Neural cell (in vitro differentiated cells): Measurements from ENCODE around the gene MFSD6L. TPM values are rescaled to one million over a fixed set of nuclear protein-coding genes. Genes with fewer than 3 reads are reported as not detected.
"Not testable (repeated sequence)": the region's sequence is repeated elsewhere in the genome, so short reads cannot be mapped to it uniquely, and the experiment has no call there.

ENCODE experiments used
- H2AFZ ChIP-seq: fragments of 200-600, 300-800 bp; sonication (generic), shearing (Covaris generic); 2 replicates; pipeline ENCODE4 v1.6.0; 2014; ENCODE audit warnings: low read depth, mild to moderate bottlenecking, antibody characterized with exemption, low read length, moderate library complexity
- H3F3A ChIP-seq: fragments of 200-600 bp; shearing (Covaris generic); 2 replicates; pipeline ENCODE4 v1.6.1; 2016; ENCODE audit warnings: mild to moderate bottlenecking, moderate library complexity, mixed read lengths, antibody characterized with exemption, low read length; ENCODE audit not compliant: insufficient read depth, poor library complexity, severe bottlenecking
- H3K27ac ChIP-seq: fragments of 200-600, 300-800 bp; sonication (generic), shearing (Covaris generic); 2 replicates; pipeline ENCODE4 v1.5.1; 2014; ENCODE audit warnings: mild to moderate bottlenecking, low read length, moderate library complexity
- H3K27me3 ChIP-seq: fragments of 300-800, 200-600 bp; sonication (generic), shearing (Covaris generic); 2 replicates; pipeline ENCODE4 v1.6.0; 2014; ENCODE audit warnings: mild to moderate bottlenecking, low read depth, low read length, moderate library complexity; ENCODE audit not compliant: insufficient read depth
- H3K36me3 ChIP-seq: fragments of 300-800, 200-600 bp; sonication (generic), shearing (Covaris generic); 2 replicates; pipeline ENCODE4 v1.5.1; 2014; ENCODE audit warnings: mild to moderate bottlenecking, antibody characterized with exemption, low read length, moderate library complexity; ENCODE audit not compliant: insufficient read depth
- H3K4me2 ChIP-seq: fragments of 300-800, 200-600 bp; sonication (generic), shearing (Covaris generic); 2 replicates; pipeline ENCODE4 v1.6.0; 2014; ENCODE audit warnings: mild to moderate bottlenecking, low read length
- H3K4me3 ChIP-seq: fragments of 300-800, 200-600 bp; sonication (generic), shearing (Covaris generic); 2 replicates; pipeline ENCODE4 v1.5.1; 2014; ENCODE audit warnings: mild to moderate bottlenecking, low read length, moderate library complexity
- H3K79me2 ChIP-seq: fragments of 200-600 bp; shearing (Covaris generic); replicated peaks from 2 replicates; pipeline ENCODE4 v1.6.0; 2014; ENCODE audit warnings: mild to moderate bottlenecking, low read length, moderate library complexity; ENCODE audit not compliant: insufficient read depth
- H3K9ac ChIP-seq: fragments of 300-800, 200-600 bp; sonication (generic), shearing (Covaris generic); 2 replicates; pipeline ENCODE4 v1.6.1; 2016; ENCODE audit warnings: mild to moderate bottlenecking, low read length, mixed read lengths
- H3K9me2 ChIP-seq: fragments of 200-600 bp; shearing (Covaris generic); 2 replicates; pipeline ENCODE4 v1.6.1; 2016; ENCODE audit warnings: mild to moderate bottlenecking, low read length, mixed read lengths; ENCODE audit not compliant: insufficient read depth
- H3K9me3 ChIP-seq: fragments of 200-600, 300-800 bp; sonication (generic), shearing (Covaris generic); 2 replicates; pipeline ENCODE4 v1.6.1; 2016; ENCODE audit warnings: mild to moderate bottlenecking, mixed run types, low read length, moderate library complexity, mixed read lengths
- H4K20me1 ChIP-seq: fragments of 200-600 bp; shearing (Covaris generic); 2 replicates; pipeline ENCODE4 v1.6.1; 2016; ENCODE audit warnings: mild to moderate bottlenecking, mixed run types; ENCODE audit not compliant: insufficient read depth
- EP300 ChIP-seq: fragments of 450-650 bp; conservative IDR thresholded peaks from 2 replicates; pipeline ENCODE4 v1.6.1; 2014; ENCODE audit warnings: antibody characterized with exemption, mild to moderate bottlenecking, moderate library complexity; ENCODE audit not compliant: poor library complexity, severe bottlenecking
- EZH2 ChIP-seq: fragments of 200-600, 300-800 bp; shearing (Covaris generic), sonication (generic); IDR thresholded peaks from 2 replicates; pipeline ENCODE4 v1.6.1; 2014; ENCODE audit warnings: antibody characterized with exemption, low read length, borderline replicate concordance, mild to moderate bottlenecking; ENCODE audit not compliant: insufficient read depth, poor library complexity, severe bottlenecking
- MXI1 ChIP-seq: fragments of 450-650 bp; conservative IDR thresholded peaks from 2 replicates; pipeline ENCODE4 v1.6.1; 2014; ENCODE audit warnings: antibody characterized with exemption, mild to moderate bottlenecking; ENCODE audit not compliant: poor library complexity, severe bottlenecking
- POLR2AphosphoS5 ChIP-seq: IDR thresholded peaks from 2 replicates; pipeline ENCODE4 v1.6.1; 2012
- RAD21 ChIP-seq: fragments of 450-650 bp; conservative IDR thresholded peaks from 2 replicates; pipeline ENCODE4 v1.6.1; 2014; ENCODE audit warnings: antibody characterized with exemption, mild to moderate bottlenecking, moderate library complexity
- SMC3 ChIP-seq: fragments of 450-650 bp; conservative IDR thresholded peaks from 2 replicates; pipeline ENCODE4 v1.6.1; 2014; ENCODE audit warnings: antibody characterized with exemption, mild to moderate bottlenecking, moderate library complexity; ENCODE audit not compliant: poor library complexity
- TAF1 ChIP-seq: IDR thresholded peaks from 2 replicates; pipeline ENCODE4 v1.6.1; 2012; ENCODE audit warnings: low read depth
- polyA plus RNA-seq: library from polyadenylated mRNA; depleted of rRNA; stranded (reverse); fragments of >200 nt; gene quantifications from 2 replicates; pipeline ENCODE4 v1.2.3, GENCODE V29; 2014
- TF ChIP-seq, protein P1 (sequence below): IDR thresholded peaks from 2 replicates; pipeline ENCODE4 v1.6.1; 2012; ENCODE audit warnings: borderline replicate concordance
- TF ChIP-seq, protein P2 (sequence below): fragments of 450-650 bp; IDR thresholded peaks from 2 replicates; pipeline ENCODE4 v1.5.1; 2014; ENCODE audit warnings: antibody characterized with exemption, mild to moderate bottlenecking, moderate library complexity; ENCODE audit not compliant: poor library complexity, severe bottlenecking

Gene MFSD6L
- polyA plus RNA-seq, 1 donor from 2014 or later: not detected

DNA sequence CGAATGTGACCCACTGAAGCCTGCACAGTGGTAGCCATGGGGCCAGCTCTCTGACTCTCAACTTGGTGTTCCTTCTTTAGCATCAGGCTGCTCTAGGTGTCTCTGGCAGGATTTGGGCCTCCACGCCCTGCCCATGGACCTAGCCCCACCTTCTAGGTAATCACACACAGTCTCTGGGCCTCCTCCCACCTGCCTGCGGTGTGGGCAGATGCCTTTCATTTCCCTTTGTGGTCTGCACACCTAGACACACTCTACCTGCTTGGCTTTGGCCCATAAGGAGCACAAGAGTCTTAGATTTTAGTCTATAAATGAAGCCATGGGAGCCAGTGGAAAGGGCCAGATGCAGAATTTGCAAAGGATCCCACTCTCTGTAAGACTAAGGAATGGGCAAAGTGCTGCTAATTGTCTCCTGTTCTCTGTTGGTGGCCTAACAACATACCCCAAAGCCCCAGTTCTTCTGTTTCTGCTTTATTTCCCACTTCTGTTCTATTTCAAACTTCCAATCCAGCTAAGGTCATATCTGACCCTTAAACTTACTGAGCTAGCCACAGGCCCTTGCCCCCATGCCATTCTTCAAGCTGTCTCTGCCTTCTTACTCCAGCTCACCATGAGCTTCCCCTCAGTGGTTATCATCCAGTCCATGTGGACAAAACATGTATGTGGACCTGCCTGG, 7.2 kb upstream of the MFSD6L start:
- Histone ChIP-seq H4K20me1 (no peaks in the 10 kb centered on the region), H3K36me3 (no peaks in the 10 kb centered on the region), H3F3A (no peaks in the 10 kb centered on the region), H3K4me3 (no peak overlapping the region), H3K9me2 (no peaks in the 10 kb centered on the region), H3K27ac (no peak overlapping the region), H3K4me2 (no peak overlapping the region), H3K27me3 (no peaks in the 10 kb centered on the region), H2AFZ (no peak overlapping the region), H3K9me3 (no peaks in the 10 kb centered on the region), H3K79me2 (no peaks in the 10 kb centered on the region), H3K9ac (no peak overlapping the region)
- TF ChIP-seq EP300: no peak
- TF ChIP-seq, protein P1, sequence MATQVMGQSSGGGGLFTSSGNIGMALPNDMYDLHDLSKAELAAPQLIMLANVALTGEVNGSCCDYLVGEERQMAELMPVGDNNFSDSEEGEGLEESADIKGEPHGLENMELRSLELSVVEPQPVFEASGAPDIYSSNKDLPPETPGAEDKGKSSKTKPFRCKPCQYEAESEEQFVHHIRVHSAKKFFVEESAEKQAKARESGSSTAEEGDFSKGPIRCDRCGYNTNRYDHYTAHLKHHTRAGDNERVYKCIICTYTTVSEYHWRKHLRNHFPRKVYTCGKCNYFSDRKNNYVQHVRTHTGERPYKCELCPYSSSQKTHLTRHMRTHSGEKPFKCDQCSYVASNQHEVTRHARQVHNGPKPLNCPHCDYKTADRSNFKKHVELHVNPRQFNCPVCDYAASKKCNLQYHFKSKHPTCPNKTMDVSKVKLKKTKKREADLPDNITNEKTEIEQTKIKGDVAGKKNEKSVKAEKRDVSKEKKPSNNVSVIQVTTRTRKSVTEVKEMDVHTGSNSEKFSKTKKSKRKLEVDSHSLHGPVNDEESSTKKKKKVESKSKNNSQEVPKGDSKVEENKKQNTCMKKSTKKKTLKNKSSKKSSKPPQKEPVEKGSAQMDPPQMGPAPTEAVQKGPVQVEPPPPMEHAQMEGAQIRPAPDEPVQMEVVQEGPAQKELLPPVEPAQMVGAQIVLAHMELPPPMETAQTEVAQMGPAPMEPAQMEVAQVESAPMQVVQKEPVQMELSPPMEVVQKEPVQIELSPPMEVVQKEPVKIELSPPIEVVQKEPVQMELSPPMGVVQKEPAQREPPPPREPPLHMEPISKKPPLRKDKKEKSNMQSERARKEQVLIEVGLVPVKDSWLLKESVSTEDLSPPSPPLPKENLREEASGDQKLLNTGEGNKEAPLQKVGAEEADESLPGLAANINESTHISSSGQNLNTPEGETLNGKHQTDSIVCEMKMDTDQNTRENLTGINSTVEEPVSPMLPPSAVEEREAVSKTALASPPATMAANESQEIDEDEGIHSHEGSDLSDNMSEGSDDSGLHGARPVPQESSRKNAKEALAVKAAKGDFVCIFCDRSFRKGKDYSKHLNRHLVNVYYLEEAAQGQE: no peak
- no peak for TF ChIP-seq MXI1
- no peak for TF ChIP-seq SMC3
- TF ChIP-seq, protein P2, sequence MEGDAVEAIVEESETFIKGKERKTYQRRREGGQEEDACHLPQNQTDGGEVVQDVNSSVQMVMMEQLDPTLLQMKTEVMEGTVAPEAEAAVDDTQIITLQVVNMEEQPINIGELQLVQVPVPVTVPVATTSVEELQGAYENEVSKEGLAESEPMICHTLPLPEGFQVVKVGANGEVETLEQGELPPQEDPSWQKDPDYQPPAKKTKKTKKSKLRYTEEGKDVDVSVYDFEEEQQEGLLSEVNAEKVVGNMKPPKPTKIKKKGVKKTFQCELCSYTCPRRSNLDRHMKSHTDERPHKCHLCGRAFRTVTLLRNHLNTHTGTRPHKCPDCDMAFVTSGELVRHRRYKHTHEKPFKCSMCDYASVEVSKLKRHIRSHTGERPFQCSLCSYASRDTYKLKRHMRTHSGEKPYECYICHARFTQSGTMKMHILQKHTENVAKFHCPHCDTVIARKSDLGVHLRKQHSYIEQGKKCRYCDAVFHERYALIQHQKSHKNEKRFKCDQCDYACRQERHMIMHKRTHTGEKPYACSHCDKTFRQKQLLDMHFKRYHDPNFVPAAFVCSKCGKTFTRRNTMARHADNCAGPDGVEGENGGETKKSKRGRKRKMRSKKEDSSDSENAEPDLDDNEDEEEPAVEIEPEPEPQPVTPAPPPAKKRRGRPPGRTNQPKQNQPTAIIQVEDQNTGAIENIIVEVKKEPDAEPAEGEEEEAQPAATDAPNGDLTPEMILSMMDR: no peak
- TF ChIP-seq RAD21: no peak
- TF ChIP-seq EZH2: no peak
- no peak for TF ChIP-seq POLR2AphosphoS5
- no peak for TF ChIP-seq TAF1

- not testable (repeated sequence) for H4K20me1 ChIP-seq, H3F3A ChIP-seq, H3K4me2 ChIP-seq, H2AFZ ChIP-seq, H3K27ac ChIP-seq, H3K79me2 ChIP-seq, H3K9me2 ChIP-seq, H3K9ac ChIP-seq, H3K27me3 ChIP-seq, H3K9me3 ChIP-seq, H3K4me3 ChIP-seq, H3K36me3 ChIP-seq
These were observed 6.2 kb upstream of the MFSD6L start for GRCh38 chr17:8805396-8805795.
